Endothelial cell of umbilical vein (primary cell): ENCODE results near the gene ADGRL3. TPM values are rescaled to one million over a fixed set of nuclear protein-coding genes. Genes with fewer than 3 reads are reported as not detected.

Source experiments
- BruUV-seq: library from RNA; stranded (reverse); fragments of 400-500 nt; replicated peaks from 2 replicates; lab custom pipeline; 2021; lab: Mats Ljungman, UMichigan
- CTCF ChIA-PET: fragments of 300-600, 350-600 bp; sonication (Branson Sonifier 250); formaldehyde crosslinking; loops from one replicate; lab custom pipeline; 2021; ENCODE audit warnings: antibody characterized with exemption, inconsistent platforms; lab: Charles Lee
- POLR2A ChIA-PET: fragments of 300-600, 350-600 bp; sonication (Branson Sonifier 250); formaldehyde crosslinking; loops from one replicate; lab custom pipeline; 2021; ENCODE audit warnings: antibody characterized with exemption, inconsistent platforms; lab: Charles Lee
- DNase-seq: peaks from one replicate; pipeline ENCODE4 v3.0.0-alpha.2; 2011; ENCODE audit warnings: low read depth, low spot score
- FAIRE-seq: peaks from 2 replicates; lab custom pipeline; 2011; peaks lifted over from hg19 to GRCh38; lab: Jason Lieb, UNC
- H2AFZ ChIP-seq: 2 replicates; pipeline ENCODE4 v1.6.0; 2012; ENCODE audit warnings: low read depth, low read length, control low read depth, inconsistent platforms
- H3K27ac ChIP-seq: 2 replicates; pipeline ENCODE4 v1.5.1; 2011; ENCODE audit warnings: low read depth, mild to moderate bottlenecking, control low read depth, low read length, moderate library complexity; ENCODE audit not compliant: insufficient read depth
- H3K27me3 ChIP-seq, 2 experiments: 2 replicates each; pipeline versions ENCODE4 v1.6.0 to v1.6.1; 2011; ENCODE audit warnings: low read length in 2 of 2, mixed read lengths in 1 of 2; ENCODE audit not compliant: control insufficient read depth in 2 of 2, insufficient read depth in 2 of 2
- H3K36me3 ChIP-seq, 2 experiments: 2 replicates in 1 of 2; 3 replicates in 1 of 2; pipeline ENCODE4 v1.5.1; 2011; ENCODE audit warnings: low read length in 2 of 2, mild to moderate bottlenecking in 1 of 2, moderate library complexity in 1 of 2; ENCODE audit not compliant: control insufficient read depth in 2 of 2, insufficient read depth in 2 of 2; ENCODE audit errors: extremely low read depth in 1 of 2
- H3K4me1 ChIP-seq: 3 replicates; pipeline ENCODE4 v1.5.1; 2011; ENCODE audit warnings: mild to moderate bottlenecking, low read length; ENCODE audit not compliant: control insufficient read depth, insufficient read depth; ENCODE audit errors: extremely low read depth
- H3K4me2 ChIP-seq: 2 replicates; pipeline ENCODE4 v1.6.1; 2011; ENCODE audit warnings: low read length, control low read depth, mixed read lengths; ENCODE audit not compliant: insufficient read depth
- H3K4me3 ChIP-seq, 3 experiments: fragments of 200-600 bp in 1 of 3; sonication (generic), shearing (Covaris generic) in 1 of 3; replicated peaks in 1 of 3; 2 replicates each; pipeline ENCODE4 v1.5.1; 2011 to 2016; ENCODE audit warnings: control low read depth in 3 of 3, low read length in 3 of 3, mild to moderate bottlenecking in 2 of 3, inconsistent platforms in 1 of 3, low read depth in 1 of 3, moderate library complexity in 1 of 3; ENCODE audit not compliant: insufficient read depth in 1 of 3
- H3K79me2 ChIP-seq: 2 replicates; pipeline ENCODE4 v1.6.0; 2012; ENCODE audit warnings: low read length, inconsistent platforms; ENCODE audit not compliant: control insufficient read depth, insufficient read depth
- H3K9ac ChIP-seq: replicated peaks from 2 replicates; pipeline ENCODE3; 2011; ENCODE audit warnings: low read length, control low read depth; ENCODE audit not compliant: insufficient read depth; ENCODE audit errors: extremely low read depth
- H3K9me1 ChIP-seq: replicated peaks from 3 replicates; pipeline ENCODE4 v1.6.0; 2011; ENCODE audit warnings: mild to moderate bottlenecking, low read length; ENCODE audit not compliant: control insufficient read depth, insufficient read depth; ENCODE audit errors: extremely low read depth
- H3K9me3 ChIP-seq: replicated peaks from 2 replicates; pipeline ENCODE4 v1.5.1; 2012; ENCODE audit warnings: low read length, inconsistent platforms; ENCODE audit not compliant: control insufficient read depth, insufficient read depth
- H4K20me1 ChIP-seq: replicated peaks from 2 replicates; pipeline ENCODE3; 2011; ENCODE audit warnings: mild to moderate bottlenecking, low read length; ENCODE audit not compliant: control insufficient read depth, insufficient read depth; ENCODE audit errors: extremely low read depth
- CTCF ChIP-seq, 2 donors: IDR thresholded peaks; 1 replicate in 1 of 2; 2 replicates in 1 of 2; pipeline ENCODE4 v1.5.1; 2011; ENCODE audit warnings: low read length in 2 of 2, mild to moderate bottlenecking in 2 of 2, moderate library complexity in 2 of 2, control low read depth in 1 of 2, inconsistent platforms in 1 of 2, low read depth in 1 of 2; ENCODE audit not compliant: insufficient read depth in 1 of 2; ENCODE audit errors: extremely low read depth in 1 of 2
- EZH2 ChIP-seq: IDR thresholded peaks from 2 replicates; pipeline ENCODE4 v1.6.1; 2012; ENCODE audit warnings: borderline replicate concordance, low read depth, mild to moderate bottlenecking, moderate library complexity, low read length, inconsistent platforms; ENCODE audit not compliant: severe bottlenecking
- FOS ChIP-seq: IDR thresholded peaks from 2 replicates; pipeline ENCODE4 v1.6.1; 2011; ENCODE audit warnings: mild to moderate bottlenecking, low read length, moderate library complexity, borderline replicate concordance; ENCODE audit not compliant: insufficient read depth
- GATA2 ChIP-seq: IDR thresholded peaks from 2 replicates; pipeline ENCODE4 v1.7.0; 2011; ENCODE audit warnings: low read depth, mild to moderate bottlenecking, moderate library complexity, mixed read lengths, low read length; ENCODE audit not compliant: insufficient read length, insufficient read depth
- JUN ChIP-seq: IDR thresholded peaks from 2 replicates; pipeline ENCODE4 v1.6.1; 2011; ENCODE audit warnings: borderline replicate concordance, low read depth; ENCODE audit not compliant: insufficient read length, insufficient read depth
- MYC ChIP-seq: IDR thresholded peaks from one replicate; pipeline ENCODE4 v1.6.1; 2011; ENCODE audit warnings: mild to moderate bottlenecking, low read depth, low read length
- POLR2A ChIP-seq: IDR thresholded peaks from 2 replicates; pipeline ENCODE4 v1.6.1; 2012; ENCODE audit warnings: low read depth, mild to moderate bottlenecking, control low read depth, low read length
- POLR2AphosphoS5 ChIP-seq: IDR thresholded peaks from 2 replicates; pipeline ENCODE4 v1.6.1; 2012; ENCODE audit warnings: low read depth, mild to moderate bottlenecking, control low read depth, low read length, moderate library complexity; ENCODE audit not compliant: insufficient read depth
- dilution Hi-C: fragments of 300-500 bp; cut with MboI; formaldehyde crosslinking; loops from one replicate; pipeline ENCODE4 v1.15.0; 2019; ENCODE audit warnings: low sequenced_read_pairs; ENCODE audit not compliant: extremely low pct_ligation_motif_present
- intact Hi-C: fragments of 100-400 bp; cut with micrococcal nuclease; formaldehyde crosslinking; loops from one replicate; pipeline ENCODE4 v1.10.0; 2022
- polyA plus RNA-seq, 4 experiments: library from polyadenylated mRNA; depleted of rRNA in 3 of 4; stranded (reverse) in 3 of 4; unstranded in 1 of 4; fragments of >200 nt; gene quantifications; 2 replicates each; pipeline versions ENCODE4 v1.2.1 to v1.2.3, GENCODE V29; 2011 to 2012; ENCODE audit warnings: missing spikeins in 1 of 4
- total RNA-seq: library from RNA; stranded (reverse); gene quantifications from 2 replicates; pipeline ENCODE4 v1.2.3, GENCODE V29; 2021
- TF ChIP-seq, protein P1 (sequence below): IDR thresholded peaks from 2 replicates; pipeline ENCODE4 v1.6.1; 2011; ENCODE audit not compliant: insufficient read depth, insufficient read length

ADGRL3 gene
- total and polyA plus RNA-seq, 2 donors (not counting 3 experiments of a cell fraction or from before 2014, with no cell fraction given): not detected

- DNase-seq (no peak), FAIRE-seq (no peak)
- Histone ChIP-seq H3K27ac (no peak overlapping the region), H3K4me2 (no peak overlapping the region), H4K20me1 (no peaks in the 10 kb centered on the region), H3K9me1 (no peaks in the 10 kb centered on the region), H3K36me3 (no peaks in the 10 kb centered on the region), H3K9ac (no peak overlapping the region), H3K4me3 (no peak overlapping the region), H2AFZ (no peak overlapping the region), H3K27me3 (no peaks in the 10 kb centered on the region), H3K9me3 (no peaks in the 10 kb centered on the region), H3K79me2 (no peaks in the 10 kb centered on the region), H3K4me1 (no peaks in the 10 kb centered on the region)
- intact Hi-C loops (no loop called here), dilution Hi-C loops (no loop called here)
- BruUV-seq: no TSS peak
- ChIA-PET CTCF (no interaction called here), POLR2A (no interaction called here)
- TF ChIP-seq POLR2A (no peak), CTCF (IDR thresholded peaks at IDR 0.05; ENCODE audit: extremely low read depth in 1 of 2, insufficient read depth in 1 of 2, low read depth in 1 of 2, low read length in 2 of 2) (no peak), JUN (no peak), FOS (no peak), EZH2 (no peak), GATA2 (no peak), MYC (no peak), POLR2AphosphoS5 (no peak)
- TF ChIP-seq, protein P1, sequence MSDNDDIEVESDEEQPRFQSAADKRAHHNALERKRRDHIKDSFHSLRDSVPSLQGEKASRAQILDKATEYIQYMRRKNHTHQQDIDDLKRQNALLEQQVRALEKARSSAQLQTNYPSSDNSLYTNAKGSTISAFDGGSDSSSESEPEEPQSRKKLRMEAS: no peak
These were observed 641.6 kb downstream of the ADGRL3 start for GRCh38 chr4:61841714-61842113.
